HCT116 (cell line): ENCODE data around the gene RCVRN.

Experiments used
- CTCF ChIP-seq, 3 experiments: fragments of 200-600 bp in 1 of 3; sonication (generic) in 1 of 3; IDR thresholded peaks in 2 of 3; conservative IDR thresholded peaks in 1 of 3; 2 replicates each; pipeline ENCODE4 v1.5.1; 2012 to 2017; ENCODE audit warnings: low read depth in 2 of 3, low read length in 2 of 3, antibody characterized with exemption in 1 of 3, borderline replicate concordance in 1 of 3, control low read depth in 1 of 3, mild to moderate bottlenecking in 1 of 3, mixed read lengths in 1 of 3, mixed run types in 1 of 3, moderate library complexity in 1 of 3; ENCODE audit not compliant: insufficient read depth in 1 of 3
- EZH2 ChIP-seq: fragments of 200-600 bp; sonication (generic); IDR thresholded peaks from 2 replicates; pipeline ENCODE4 v1.6.1; 2017; ENCODE audit warnings: antibody characterized with exemption, mixed run types
- JUND ChIP-seq: IDR thresholded peaks from 2 replicates; pipeline ENCODE4 v1.6.1; 2012
- POLR2A ChIP-seq: IDR thresholded peaks from 2 replicates; pipeline ENCODE4 v1.7.0; 2011; ENCODE audit warnings: borderline replicate concordance; ENCODE audit not compliant: insufficient read depth, insufficient read length; ENCODE audit errors: extremely low read depth
- POLR2AphosphoS5 ChIP-seq: IDR thresholded peaks from 2 replicates; pipeline ENCODE4 v1.6.1; 2011; ENCODE audit warnings: mild to moderate bottlenecking, low read depth, low read length, moderate library complexity
- RAD21 ChIP-seq: IDR thresholded peaks from 2 replicates; pipeline ENCODE4 v1.6.1; 2012; ENCODE audit warnings: low read depth, mild to moderate bottlenecking
- REST ChIP-seq: IDR thresholded peaks from 2 replicates; pipeline ENCODE4 v1.6.1; 2012; ENCODE audit warnings: low read depth
- SIN3A ChIP-seq: IDR thresholded peaks from 2 replicates; pipeline ENCODE4 v1.6.1; 2012; ENCODE audit warnings: low read depth
- ZNF274 ChIP-seq: fragments of 200-500 bp; sonication (Bioruptor generic); IDR thresholded peaks from 2 replicates; pipeline ENCODE4 v1.6.1; 2014; ENCODE audit warnings: mild to moderate bottlenecking, low read depth, low read length, inconsistent platforms

GRCh38 chr17:9929871-9930270 lies 24.8 kb upstream of the RCVRN start:
- TF ChIP-seq POLR2AphosphoS5 (no peak), POLR2A (no peak), EZH2 (no peak), CTCF (IDR thresholded peaks at IDR 0.05 in 2 of 3, conservative IDR thresholded peaks at IDR 0.05 in 1 of 3; ENCODE audit: borderline replicate concordance in 1 of 3, insufficient read depth in 1 of 3, low read depth in 2 of 3, low read length in 2 of 3) (no peak), JUND (no peak), REST (no peak), ZNF274 (no peak), RAD21 (no peak), SIN3A (no peak)
